GM15510 (cell line): ENCODE measurements around the gene PHF21B.

ENCODE experiments used
- POLR2A ChIP-seq: IDR thresholded peaks from 3 replicates; pipeline ENCODE4 v1.6.1; 2011; ENCODE audit warnings: borderline replicate concordance; ENCODE audit not compliant: insufficient read length; ENCODE audit errors: extremely low read depth

Gene PHF21B

GRCh38 chr22:44915441-44915840 lies 94.4 kb downstream of the PHF21B start:
- no peak for TF ChIP-seq POLR2A

- no peak for TF ChIP-seq POLR2A
Measured at GRCh38 chr22:44914026-44914721, 95.6 kb downstream of the PHF21B start.

GRCh38 chr22:44913198-44913983 lies 96.4 kb downstream of the PHF21B start:
- no peak for TF ChIP-seq POLR2A

- no peak for TF ChIP-seq POLR2A
Measured at GRCh38 chr22:44909241-44909640, 100.6 kb downstream of the PHF21B start.

- TF ChIP-seq POLR2A = no peak
Measured at GRCh38 chr22:44907765-44908737, 101.8 kb downstream of the PHF21B start.

- no peak for TF ChIP-seq POLR2A
Measured at GRCh38 chr22:44906999-44907644, 102.7 kb downstream of the PHF21B start.

GRCh38 chr22:44906248-44906936 lies 103.4 kb downstream of the PHF21B start:
- TF ChIP-seq POLR2A = no peak

- no peak for TF ChIP-seq POLR2A
Measured at GRCh38 chr22:44901301-44901700, 108.5 kb downstream of the PHF21B start.

- TF ChIP-seq POLR2A = no peak
Measured at GRCh38 chr22:44898236-44898635, 111.6 kb downstream of the PHF21B start.

GRCh38 chr22:44895296-44896055 lies 114.3 kb downstream of the PHF21B start:
- no peak for TF ChIP-seq POLR2A

GRCh38 chr22:44894782-44895181 lies 115.0 kb downstream of the PHF21B start:
- no peak for TF ChIP-seq POLR2A

- no peak for TF ChIP-seq POLR2A
Measured at GRCh38 chr22:44894321-44894720, 115.5 kb downstream of the PHF21B start.

GRCh38 chr22:44893731-44894080 lies 116.1 kb downstream of the PHF21B start:
- no peak for TF ChIP-seq POLR2A
